T follicular helper cell (primary cell): ENCODE measurements around the gene SLC15A1.
"Not testable (repeated sequence)": the region's sequence is repeated elsewhere in the genome, so short reads cannot be mapped to it uniquely, and the experiment has no call there.

Source experiments
- DNase-seq: peaks from one replicate; pipeline ENCODE4 v3.0.0-alpha.2; 2020; ENCODE audit warnings: low read depth

SLC15A1 gene

DNA sequence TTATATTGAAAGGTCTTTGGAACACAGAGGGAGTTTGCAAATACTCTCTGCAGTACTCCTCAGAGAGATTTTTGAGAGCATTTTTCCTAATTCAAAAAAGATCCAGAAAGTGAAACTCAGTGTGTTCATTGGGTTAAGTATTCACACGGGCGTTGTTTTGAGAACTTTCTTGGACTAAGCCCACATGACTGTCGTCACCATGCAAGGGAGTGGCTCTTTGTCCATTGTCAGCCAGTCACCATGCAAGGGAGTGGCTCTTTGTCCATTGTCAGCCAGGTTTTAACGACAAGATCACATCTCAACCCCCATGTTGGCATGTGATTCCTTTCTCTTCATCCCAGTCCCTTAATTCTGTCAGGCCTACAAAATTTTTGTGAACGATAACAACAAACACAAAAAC is 94.3 kb downstream of the SLC15A1 start:
- no peak for DNase-seq

GRCh38 chr13:98657506-98658085 is 94.9 kb downstream of the SLC15A1 start:
- no peak for DNase-seq

DNA sequence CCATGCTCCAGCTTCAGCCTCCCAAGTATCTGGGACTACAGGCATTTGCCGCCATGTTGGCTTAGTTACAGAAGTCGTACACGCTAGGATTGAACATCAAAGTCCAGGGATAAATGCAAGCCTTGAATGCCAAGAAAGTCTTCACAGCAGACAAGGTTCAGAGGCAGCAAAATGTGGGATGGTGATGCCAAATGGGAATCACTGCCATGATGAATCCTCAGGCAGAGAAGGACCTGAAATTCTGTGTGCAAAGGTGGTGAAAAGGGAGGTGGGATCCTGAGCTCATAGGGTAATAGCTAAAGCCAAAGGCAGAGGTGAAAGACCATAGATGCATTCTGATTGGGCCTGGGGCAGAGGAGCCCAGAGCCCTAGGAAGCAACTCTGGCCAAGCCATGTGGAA is 96.2 kb downstream of the SLC15A1 start:
- no peak for DNase-seq

DNA sequence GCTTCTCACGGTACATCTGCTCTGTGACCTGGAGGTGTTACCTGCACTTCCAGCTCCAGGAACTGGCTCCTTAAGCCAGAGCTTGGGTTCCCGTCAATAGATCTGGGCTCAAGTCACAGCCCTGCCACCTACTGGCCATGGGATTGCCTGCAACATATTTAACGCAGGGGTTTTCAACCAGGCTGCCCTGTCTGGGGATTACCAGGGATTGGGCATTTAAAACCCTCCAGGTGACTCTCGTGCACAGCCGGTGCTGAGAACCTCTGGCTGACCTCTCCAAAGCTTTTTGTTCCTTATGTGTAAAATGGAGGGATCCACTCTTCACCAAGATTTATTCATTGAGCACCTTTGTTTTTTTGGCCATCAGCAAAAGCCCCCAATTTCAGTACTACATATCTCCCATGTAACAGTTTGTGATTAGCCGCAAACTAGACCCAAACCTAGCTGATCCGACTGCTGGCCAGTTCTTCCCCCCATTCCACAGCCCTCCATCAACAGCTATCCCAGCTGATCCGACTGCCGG is 98.9 kb downstream of the SLC15A1 start:
- peak; percentile 55 for DNase-seq

GRCh38 chr13:98652721-98653462 is 99.6 kb downstream of the SLC15A1 start:
- no peak for DNase-seq

- no peak for DNase-seq
Observed at GRCh38 chr13:98652276-98652675, 100.2 kb downstream of the SLC15A1 start.

GRCh38 chr13:98651744-98652143 is 100.7 kb downstream of the SLC15A1 start:
- no peak for DNase-seq

DNA sequence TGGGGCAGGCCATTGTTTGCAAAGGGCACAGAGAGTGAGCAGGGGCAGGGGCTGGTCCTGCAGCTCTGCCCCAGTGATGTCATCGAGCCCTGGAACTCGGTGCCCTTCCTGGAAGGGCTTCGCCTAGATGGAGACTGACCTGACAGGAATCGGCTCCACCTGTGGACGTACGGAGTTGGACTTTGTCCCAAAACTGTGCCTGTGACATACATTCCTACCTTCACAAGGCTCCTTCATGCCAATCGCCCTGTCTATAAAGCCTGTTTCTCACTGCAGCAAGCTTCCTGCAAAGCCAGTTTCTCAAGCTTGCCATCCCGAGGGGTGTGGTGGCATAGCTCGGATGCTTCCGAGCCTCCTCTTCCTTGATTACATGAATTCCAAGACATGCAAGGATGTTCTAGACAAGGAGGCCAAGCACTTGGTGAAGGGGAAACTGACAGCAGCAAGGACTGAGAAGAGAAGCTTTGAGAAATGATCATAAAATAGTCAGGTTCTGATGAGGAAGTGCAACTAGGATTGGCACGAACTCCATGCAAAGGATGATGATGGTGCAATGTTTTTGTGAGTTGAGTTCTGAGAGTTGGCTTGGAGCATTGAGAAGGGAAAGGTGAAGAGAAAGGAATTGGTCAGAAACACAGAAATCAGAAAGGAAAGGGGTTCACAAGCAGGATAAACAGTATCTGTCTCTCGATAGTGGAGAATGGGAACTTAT is 101.9 kb downstream of the SLC15A1 start:
- no peak for DNase-seq

- DNase-seq: no peak
Observed at GRCh38 chr13:98649861-98650260, 102.6 kb downstream of the SLC15A1 start.

DNA sequence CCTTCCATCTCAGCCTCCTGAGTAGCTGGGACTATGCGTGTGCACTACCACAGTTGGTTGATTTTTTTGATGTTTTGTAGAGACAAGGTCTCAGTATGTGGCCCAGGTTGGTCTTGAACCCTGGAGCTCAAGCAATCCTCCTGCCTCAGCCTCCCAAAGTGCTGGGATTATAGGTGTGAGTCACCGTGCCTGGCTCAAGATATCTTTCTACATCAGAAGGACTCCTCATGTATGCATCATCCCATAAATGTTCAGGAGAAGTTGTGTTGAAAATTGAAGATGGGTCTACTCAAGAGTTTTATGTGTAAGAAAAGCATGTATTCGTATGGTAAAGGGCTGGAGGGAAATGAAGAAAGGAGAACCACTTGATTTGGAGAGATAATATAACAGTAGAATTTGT is 103.8 kb downstream of the SLC15A1 start:
- no peak for DNase-seq

GRCh38 chr13:98648141-98648540 is 104.3 kb downstream of the SLC15A1 start:
- DNase-seq: no peak

DNA sequence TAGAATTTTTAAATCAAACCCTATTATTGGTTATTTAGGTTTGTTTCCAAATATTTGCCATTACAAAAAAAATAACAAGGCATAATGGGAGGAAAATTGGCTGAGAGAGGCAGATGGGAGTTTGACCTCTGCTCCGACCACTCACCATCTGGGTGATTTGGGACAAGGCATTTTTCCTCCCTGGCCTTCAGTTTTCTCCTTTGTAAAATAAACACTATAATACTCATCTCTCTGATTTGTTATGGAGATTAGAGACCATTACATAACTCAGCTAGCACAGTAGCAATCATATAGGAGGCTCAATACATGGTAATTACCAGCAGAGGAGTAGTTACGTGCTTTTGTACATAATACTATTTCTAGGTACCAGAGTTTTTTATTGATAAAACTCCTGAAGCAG is 105.4 kb downstream of the SLC15A1 start:
- no peak for DNase-seq

- no peak for DNase-seq
Observed at GRCh38 chr13:98643479-98643878, 109.0 kb downstream of the SLC15A1 start.

DNA sequence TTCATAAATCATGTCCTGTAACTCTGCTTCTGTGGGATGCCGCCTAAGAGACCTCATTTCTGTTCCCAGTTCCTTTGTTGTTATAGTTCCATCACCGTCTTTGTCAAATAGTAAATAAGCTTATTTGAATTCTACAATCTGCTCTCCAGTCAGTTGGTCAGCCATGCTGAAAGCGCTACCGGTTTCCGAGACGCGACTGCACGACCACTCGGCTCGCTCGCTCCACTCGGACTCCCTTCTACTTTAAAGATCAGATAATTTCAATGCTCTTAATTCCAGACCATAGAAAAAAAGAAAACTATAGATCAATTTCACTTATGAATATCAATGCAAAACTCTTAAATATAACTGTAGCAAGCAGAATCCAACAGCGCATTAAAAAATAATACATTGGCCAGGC is 111.4 kb downstream of the SLC15A1 start:
- DNase-seq: no peak

- not testable (repeated sequence) for DNase-seq
Observed at GRCh38 chr13:98639785-98640184, 112.7 kb downstream of the SLC15A1 start.

- not testable (repeated sequence) for DNase-seq
Observed at GRCh38 chr13:98638352-98638751, 114.1 kb downstream of the SLC15A1 start.
